ENCODE data around the gene NFYA. TPM values are rescaled to one million over a fixed set of nuclear protein-coding genes. Genes with fewer than 3 reads are reported as not detected.

NFYA gene
- total RNA-seq, 1 experiment from 2014 or later = 34.7 TPM

GRCh38 chr6:41032830-41033229 is 39.9 kb upstream of the NFYA start:
- no peaks in the 10 kb centered on the region; the same call in 1 of the 2 replicates for H3K27me3 ChIP-seq (ENCODE audit: control insufficient read depth, insufficient read depth, low read length)
- ATAC-seq (no peak), DNase-seq (ENCODE audit: low read depth, low spot score) (no peak)
- in situ Hi-C loops (cut with HindIII; ENCODE audit: low pct_unique_long_range_greater_than_20kb, low sequenced_read_pairs) (no loop called here), intact Hi-C loops (cut with micrococcal nuclease; ENCODE audit: unreplicated experiment) (no loop called here)
- H3K4me1 ChIP-seq (ENCODE audit: control insufficient read depth, insufficient read depth, low read length) = peaks cover 6% of the 10 kb centered on the region; the same call in 1 of the 2 replicates
- H3K4me3 ChIP-seq (ENCODE audit: low read depth in 2 of 2, low read length in 2 of 2) = no peak overlapping the region
- BruUV-seq (replicated peaks) = no TSS peak
- CTCF ChIA-PET = no interaction called here
- POLR2A ChIA-PET = no interaction called here
- TF ChIP-seq REST (IDR thresholded peaks at IDR 0.05; ENCODE audit: insufficient read depth in 1 of 2, low read depth in 2 of 2, low read length in 1 of 2) (no peak), SIN3A (IDR thresholded peaks at IDR 0.05; ENCODE audit: borderline replicate concordance, insufficient read depth, low read depth, low read length) (no peak), TCF7L2 (IDR thresholded peaks at IDR 0.05; ENCODE audit: low read depth, low read length) (no peak), POLR2AphosphoS5 (IDR thresholded peaks at IDR 0.05; ENCODE audit: low read depth, low read length) (no peak), CTCF (IDR thresholded peaks at IDR 0.05) (no peak)
- H3K36me3 ChIP-seq (ENCODE audit: control insufficient read depth, insufficient read depth, low read length) = no peaks in the 10 kb centered on the region
- H3K27ac ChIP-seq (ENCODE audit: low read length) = no peak overlapping the region
- no peaks in the 10 kb centered on the region for H3K9me3 ChIP-seq (ENCODE audit: control insufficient read depth, insufficient read depth, low read depth, low read length)

- no peak for ATAC-seq
- no peaks in the 10 kb centered on the region; the same call in 1 of the 2 replicates for H3K27me3 ChIP-seq (ENCODE audit: control insufficient read depth, insufficient read depth, low read length)
- POLR2A ChIA-PET = no interaction called here
- H3K9me3 ChIP-seq (ENCODE audit: control insufficient read depth, insufficient read depth, low read depth, low read length) = no peaks in the 10 kb centered on the region
- no peak overlapping the region for H3K27ac ChIP-seq (ENCODE audit: low read length)
- H3K4me3 ChIP-seq (ENCODE audit: low read depth in 2 of 2, low read length in 2 of 2) = no peak overlapping the region
- no TSS peak for BruUV-seq (replicated peaks)
- TF ChIP-seq SIN3A (IDR thresholded peaks at IDR 0.05; ENCODE audit: borderline replicate concordance, insufficient read depth, low read depth, low read length) (no peak), REST (IDR thresholded peaks at IDR 0.05; ENCODE audit: insufficient read depth in 1 of 2, low read depth in 2 of 2, low read length in 1 of 2) (no peak), POLR2AphosphoS5 (IDR thresholded peaks at IDR 0.05; ENCODE audit: low read depth, low read length) (no peak), CTCF (IDR thresholded peaks at IDR 0.05) (no peak)
- in situ Hi-C loops (cut with HindIII; ENCODE audit: low pct_unique_long_range_greater_than_20kb, low sequenced_read_pairs) = no loop called here
- CTCF ChIA-PET = no interaction called here
- H3K36me3 ChIP-seq (ENCODE audit: control insufficient read depth, insufficient read depth, low read length) = no peaks in the 10 kb centered on the region
- H3K4me1 ChIP-seq (ENCODE audit: control insufficient read depth, insufficient read depth, low read length) = peaks cover under 1% of the 10 kb centered on the region; the same call in 1 of the 2 replicates
- intact Hi-C loops (cut with micrococcal nuclease; ENCODE audit: unreplicated experiment) = no loop called here
- DNase-seq (ENCODE audit: low read depth, low spot score) = no peak
These were observed 39.0 kb upstream of the NFYA start for GRCh38 chr6:41033776-41034175.

All from Panc1 (cell line).